Measurements from ENCODE around the gene USP53. TPM values are rescaled to one million over a fixed set of nuclear protein-coding genes. Genes with fewer than 3 reads are reported as not detected.

The USP53 gene
- total RNA-seq, 2 donors from 2014 or later = 87.6 to 134 TPM

Other genes starting within 250 kb of the USP53 start
- gene MYOZ2, start 76.9 kb upstream of the USP53 start, total RNA-seq = 10 to 100 TPM in 1 of 2 donors, 1 to 10 TPM in 1; 3.9 to 14.3 TPM
- gene FABP2, start 109.4 kb downstream of the USP53 start, total RNA-seq = not detected